ENCODE measurements around the gene KIF5A. TPM values are rescaled to one million over a fixed set of nuclear protein-coding genes. Genes with fewer than 3 reads are reported as not detected.

The KIF5A gene
- total RNA-seq, 1 experiment from 2014 or later = 0.47 TPM

- Histone ChIP-seq H3K4me3 (no peak overlapping the region), H3K9me3 (replicated peaks) (no peaks in the 10 kb centered on the region), H3K27me3 (peaks cover 45% of the 10 kb centered on the region), H3K27ac (no peak overlapping the region), H3K4me1 (no peaks in the 10 kb centered on the region), H3K36me3 (no peaks in the 10 kb centered on the region)
- DNase-seq = no peak
Observed at GRCh38 chr12:57575771-57576612, 26.1 kb downstream of the KIF5A start.

- Histone ChIP-seq H3K4me3 (no peak overlapping the region), H3K36me3 (no peaks in the 10 kb centered on the region), H3K27me3 (peaks cover 47% of the 10 kb centered on the region), H3K9me3 (replicated peaks) (no peaks in the 10 kb centered on the region), H3K27ac (no peak overlapping the region), H3K4me1 (no peaks in the 10 kb centered on the region)
- no peak for DNase-seq
Observed at GRCh38 chr12:57576613-57577160, 26.8 kb downstream of the KIF5A start.

GRCh38 chr12:57577981-57578758 is 28.3 kb downstream of the KIF5A start:
- Histone ChIP-seq H3K9me3 (replicated peaks) (no peaks in the 10 kb centered on the region), H3K27ac (no peak overlapping the region), H3K4me3 (no peak overlapping the region), H3K4me1 (no peaks in the 10 kb centered on the region), H3K27me3 (peaks cover 47% of the 10 kb centered on the region), H3K36me3 (no peaks in the 10 kb centered on the region)
- no peak for DNase-seq

GRCh38 chr12:57579011-57579410 is 29.2 kb downstream of the KIF5A start:
- H3K4me1 ChIP-seq = no peaks in the 10 kb centered on the region
- no peak overlapping the region for H3K4me3 ChIP-seq
- H3K36me3 ChIP-seq = no peaks in the 10 kb centered on the region
- DNase-seq = no peak
- H3K9me3 ChIP-seq (replicated peaks) = no peaks in the 10 kb centered on the region
- peaks cover 47% of the 10 kb centered on the region for H3K27me3 ChIP-seq
- no peak overlapping the region for H3K27ac ChIP-seq

- Histone ChIP-seq H3K4me1 (no peaks in the 10 kb centered on the region), H3K27me3 (peaks cover 52% of the 10 kb centered on the region), H3K9me3 (replicated peaks) (no peaks in the 10 kb centered on the region), H3K36me3 (no peaks in the 10 kb centered on the region), H3K27ac (no peak overlapping the region), H3K4me3 (no peak overlapping the region)
- DNase-seq = no peak
Observed at GRCh38 chr12:57579677-57580465, 30.0 kb downstream of the KIF5A start.

- no peak overlapping the region for H3K27ac ChIP-seq
- peaks cover 53% of the 10 kb centered on the region for H3K27me3 ChIP-seq
- no peaks in the 10 kb centered on the region for H3K4me1 ChIP-seq
- no peak overlapping the region for H3K4me3 ChIP-seq
- no peaks in the 10 kb centered on the region for H3K36me3 ChIP-seq
- H3K9me3 ChIP-seq (replicated peaks) = no peaks in the 10 kb centered on the region
- no peak for DNase-seq
Observed at GRCh38 chr12:57580466-57580795, 30.6 kb downstream of the KIF5A start.

GRCh38 chr12:57581802-57582201 is 32.0 kb downstream of the KIF5A start:
- no peak for DNase-seq
- H3K27me3 ChIP-seq = peaks cover 55% of the 10 kb centered on the region
- no peaks in the 10 kb centered on the region for H3K4me1 ChIP-seq
- H3K27ac ChIP-seq = no peak overlapping the region
- no peak overlapping the region for H3K4me3 ChIP-seq
- no peaks in the 10 kb centered on the region for H3K9me3 ChIP-seq (replicated peaks)
- no peaks in the 10 kb centered on the region for H3K36me3 ChIP-seq

- Histone ChIP-seq H3K4me3 (no peak overlapping the region), H3K9me3 (replicated peaks) (no peaks in the 10 kb centered on the region), H3K27ac (no peak overlapping the region), H3K36me3 (no peaks in the 10 kb centered on the region), H3K4me1 (no peaks in the 10 kb centered on the region), H3K27me3 (peaks cover 56% of the 10 kb centered on the region)
- no peak for DNase-seq
Observed at GRCh38 chr12:57582440-57582839, 32.6 kb downstream of the KIF5A start.

GRCh38 chr12:57583008-57583831 is 33.4 kb downstream of the KIF5A start:
- no peak overlapping the region for H3K27ac ChIP-seq
- no peak overlapping the region for H3K4me3 ChIP-seq
- H3K27me3 ChIP-seq = peaks cover 54% of the 10 kb centered on the region
- H3K36me3 ChIP-seq = no peaks in the 10 kb centered on the region
- peak; percentile 99 to 100 for DNase-seq
- H3K9me3 ChIP-seq (replicated peaks) = no peaks in the 10 kb centered on the region
- no peaks in the 10 kb centered on the region for H3K4me1 ChIP-seq

- DNase-seq = no peak
- Histone ChIP-seq H3K9me3 (replicated peaks) (no peaks in the 10 kb centered on the region), H3K4me1 (no peaks in the 10 kb centered on the region), H3K36me3 (no peaks in the 10 kb centered on the region), H3K4me3 (no peak overlapping the region), H3K27ac (no peak overlapping the region), H3K27me3 (peaks cover 46% of the 10 kb centered on the region)
Observed at GRCh38 chr12:57584050-57584449, 34.2 kb downstream of the KIF5A start.

- no peak overlapping the region for H3K27ac ChIP-seq
- no peak for DNase-seq
- no peak overlapping the region for H3K4me3 ChIP-seq
- H3K4me1 ChIP-seq = no peaks in the 10 kb centered on the region
- H3K27me3 ChIP-seq = peaks cover 39% of the 10 kb centered on the region
- H3K36me3 ChIP-seq = no peaks in the 10 kb centered on the region
- no peaks in the 10 kb centered on the region for H3K9me3 ChIP-seq (replicated peaks)
Observed at GRCh38 chr12:57584690-57585089, 34.8 kb downstream of the KIF5A start.

GRCh38 chr12:57585156-57585555 is 35.3 kb downstream of the KIF5A start:
- Histone ChIP-seq H3K36me3 (no peaks in the 10 kb centered on the region), H3K4me1 (peaks cover 1% of the 10 kb centered on the region), H3K27ac (no peak overlapping the region), H3K4me3 (no peak overlapping the region), H3K27me3 (peaks cover 35% of the 10 kb centered on the region), H3K9me3 (replicated peaks) (no peaks in the 10 kb centered on the region)
- DNase-seq = no peak

- H3K9me3 ChIP-seq (replicated peaks) = no peaks in the 10 kb centered on the region
- H3K27ac ChIP-seq = no peak overlapping the region
- peaks cover 5% of the 10 kb centered on the region for H3K4me1 ChIP-seq
- no peaks in the 10 kb centered on the region for H3K36me3 ChIP-seq
- DNase-seq = no peak
- H3K4me3 ChIP-seq = no peak overlapping the region
- H3K27me3 ChIP-seq = peaks cover 25% of the 10 kb centered on the region
Observed at GRCh38 chr12:57586128-57586527, 36.3 kb downstream of the KIF5A start.

- no peak for DNase-seq
- H3K27ac ChIP-seq = no peak overlapping the region
- H3K4me3 ChIP-seq = no peak overlapping the region
- H3K27me3 ChIP-seq = peaks cover 25% of the 10 kb centered on the region
- no peaks in the 10 kb centered on the region for H3K9me3 ChIP-seq (replicated peaks)
- no peaks in the 10 kb centered on the region for H3K36me3 ChIP-seq
- H3K4me1 ChIP-seq = peaks cover 5% of the 10 kb centered on the region
Observed at GRCh38 chr12:57586832-57587429, 37.1 kb downstream of the KIF5A start.
